Vagina (tissue), 2 donors: ENCODE measurements around the gene HAUS3. TPM values are rescaled to one million over a fixed set of nuclear protein-coding genes. Genes with fewer than 3 reads are reported as not detected.

Source experiments
- DNase-seq, 2 donors: peaks; one replicate each; pipeline ENCODE4 v3.0.0-alpha.2; 2017; ENCODE audit errors: extremely low spot score in 2 of 2
- H3K27ac ChIP-seq: fragments of 200-600 bp; sonication (generic); one replicate; pipeline ENCODE4 v1.5.1; 2019
- H3K27me3 ChIP-seq: fragments of 200-600 bp; sonication (generic); one replicate; pipeline ENCODE4 v1.5.1; 2019
- H3K36me3 ChIP-seq, 2 donors: fragments of 200-600 bp; sonication (generic); one replicate each; pipeline ENCODE4 v1.5.1; 2017 to 2019
- H3K4me1 ChIP-seq: fragments of 200-600 bp; sonication (generic); one replicate; pipeline ENCODE4 v1.5.1; 2019
- H3K4me3 ChIP-seq, 2 donors: fragments of 200-600 bp; sonication (generic); 1 replicate in 1 of 2; 2 replicates in 1 of 2; pipeline ENCODE4 v1.5.1; 2016 to 2019
- H3K9me3 ChIP-seq: fragments of 200-600 bp; sonication (generic); one replicate; pipeline ENCODE4 v1.5.1; 2019
- POLR2A ChIP-seq, 2 donors: fragments of 450-650 bp; IDR thresholded peaks; one replicate each; pipeline ENCODE4 v1.6.1; 2017; ENCODE audit warnings: antibody characterized with exemption in 2 of 2, mild to moderate bottlenecking in 2 of 2, moderate library complexity in 2 of 2
- POLR2AphosphoS5 ChIP-seq, 2 donors: sonication (generic); formaldehyde crosslinking; IDR thresholded peaks; one replicate each; pipeline ENCODE4 v1.9.0; 2017; ENCODE audit warnings: antibody characterized with exemption in 2 of 2, mild to moderate bottlenecking in 2 of 2, low read depth in 1 of 2; ENCODE audit not compliant: insufficient read depth in 1 of 2
- intact Hi-C: fragments of 100-400 bp; cut with DNase I; formaldehyde crosslinking; loops from one replicate; pipeline ENCODE4 v1.15.1; 2023
- total RNA-seq: library from RNA; depleted of rRNA; stranded (reverse); fragments of >200 nt; gene quantifications from one replicate; pipeline ENCODE4 v1.2.3, GENCODE V29; 2016
- TF ChIP-seq, protein P1 (sequence below), 3 experiments: fragments of 450-650 bp in 2 of 3; fragments of 200-600 bp in 1 of 3; sonication (generic) in 1 of 3; IDR thresholded peaks; one replicate each; pipeline ENCODE4 v1.5.1; 2017 to 2019; ENCODE audit warnings: antibody characterized with exemption in 3 of 3, mild to moderate bottlenecking in 2 of 3, moderate library complexity in 2 of 3

HAUS3 gene
- total RNA-seq, 1 donor from 2014 or later, result 9.6 TPM

DNA sequence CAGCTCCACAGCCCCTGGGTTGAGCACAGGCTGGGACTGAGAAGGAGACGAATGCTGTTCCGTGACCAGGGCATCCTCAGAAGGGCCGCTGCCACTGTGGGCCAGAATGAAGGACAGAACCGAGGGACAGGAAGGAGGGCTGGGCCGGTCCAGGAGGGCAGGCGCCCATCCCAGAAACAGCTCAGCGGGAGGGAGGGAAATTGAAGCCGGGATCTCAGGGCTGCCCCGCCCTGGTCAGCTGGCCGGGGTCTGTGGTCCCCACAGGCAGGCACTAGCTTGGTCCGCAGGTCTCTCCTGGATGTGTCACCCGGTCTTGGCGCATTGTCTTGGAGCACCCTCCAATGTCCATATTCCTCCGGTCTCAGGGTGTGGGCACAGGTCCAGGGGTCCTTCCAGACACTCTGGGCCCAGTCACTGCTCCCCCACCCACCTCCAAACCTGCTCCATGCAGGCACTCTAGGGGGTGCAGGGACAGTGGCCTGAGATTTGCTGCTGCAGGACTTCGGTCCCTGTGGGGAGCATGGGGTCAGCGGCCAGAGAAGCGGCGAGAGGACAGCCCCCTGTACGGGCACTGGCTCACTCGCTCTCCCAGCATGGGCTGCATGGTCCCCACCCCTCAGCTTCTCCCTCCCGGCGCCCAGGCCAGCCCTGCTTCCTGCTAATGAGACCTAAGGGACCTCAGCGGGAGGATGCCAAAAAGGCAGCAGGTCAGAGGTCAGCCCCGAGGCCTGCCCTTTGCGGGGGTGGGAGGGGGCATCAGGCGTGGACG lies 43.9 kb upstream of the HAUS3 start:
- no peaks in the 10 kb centered on the region for H3K4me1 ChIP-seq
- H3K27ac ChIP-seq, result no peak overlapping the region
- no peaks in the 10 kb centered on the region for H3K27me3 ChIP-seq
- no peaks in the 10 kb centered on the region for H3K9me3 ChIP-seq
- DNase-seq, result no peak
- no peak for TF ChIP-seq POLR2AphosphoS5 (IDR thresholded peaks at IDR 0.05; ENCODE audit: insufficient read depth in 1 of 2, low read depth in 1 of 2)
- TF ChIP-seq, protein P1, sequence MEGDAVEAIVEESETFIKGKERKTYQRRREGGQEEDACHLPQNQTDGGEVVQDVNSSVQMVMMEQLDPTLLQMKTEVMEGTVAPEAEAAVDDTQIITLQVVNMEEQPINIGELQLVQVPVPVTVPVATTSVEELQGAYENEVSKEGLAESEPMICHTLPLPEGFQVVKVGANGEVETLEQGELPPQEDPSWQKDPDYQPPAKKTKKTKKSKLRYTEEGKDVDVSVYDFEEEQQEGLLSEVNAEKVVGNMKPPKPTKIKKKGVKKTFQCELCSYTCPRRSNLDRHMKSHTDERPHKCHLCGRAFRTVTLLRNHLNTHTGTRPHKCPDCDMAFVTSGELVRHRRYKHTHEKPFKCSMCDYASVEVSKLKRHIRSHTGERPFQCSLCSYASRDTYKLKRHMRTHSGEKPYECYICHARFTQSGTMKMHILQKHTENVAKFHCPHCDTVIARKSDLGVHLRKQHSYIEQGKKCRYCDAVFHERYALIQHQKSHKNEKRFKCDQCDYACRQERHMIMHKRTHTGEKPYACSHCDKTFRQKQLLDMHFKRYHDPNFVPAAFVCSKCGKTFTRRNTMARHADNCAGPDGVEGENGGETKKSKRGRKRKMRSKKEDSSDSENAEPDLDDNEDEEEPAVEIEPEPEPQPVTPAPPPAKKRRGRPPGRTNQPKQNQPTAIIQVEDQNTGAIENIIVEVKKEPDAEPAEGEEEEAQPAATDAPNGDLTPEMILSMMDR (IDR thresholded peaks at IDR 0.05), result no peak
- no peak for TF ChIP-seq POLR2A (IDR thresholded peaks at IDR 0.05)
- intact Hi-C loops, result no loop called here
- H3K36me3 ChIP-seq, result no peaks in the 10 kb centered on the region
- H3K4me3 ChIP-seq, result no peak overlapping the region

DNA sequence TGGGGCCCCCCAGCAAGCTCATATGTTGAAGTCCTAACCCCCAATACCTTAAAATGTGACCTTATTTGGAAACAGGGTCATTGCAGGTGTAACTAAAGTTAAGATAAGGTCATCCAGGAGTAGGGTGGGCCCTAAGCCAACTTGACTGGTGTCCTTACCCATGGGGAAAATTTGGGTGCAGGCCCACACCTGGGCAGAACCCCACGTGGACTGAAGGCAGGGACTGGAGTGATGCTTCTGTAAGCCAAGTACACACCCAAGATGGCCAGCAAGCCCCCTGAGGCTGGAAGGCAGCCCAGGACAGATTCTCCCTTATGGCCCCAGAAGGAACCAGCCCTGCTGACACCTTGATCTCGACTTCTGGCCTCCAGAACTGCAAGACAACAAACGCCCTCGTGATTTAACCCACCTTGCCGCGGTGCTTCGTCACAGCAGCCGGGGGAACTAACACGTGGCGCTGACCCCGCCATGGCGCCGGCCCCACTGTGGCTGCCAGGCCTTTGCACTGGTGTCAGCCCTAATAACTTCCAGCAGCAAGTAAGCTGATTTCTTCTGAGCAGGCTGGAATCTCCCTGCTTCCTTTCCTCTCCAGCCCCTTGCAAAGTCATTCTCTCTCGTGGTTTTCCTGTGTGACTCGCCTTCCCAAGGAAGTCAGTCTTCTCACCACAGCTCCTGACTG lies 43.2 kb upstream of the HAUS3 start:
- H3K9me3 ChIP-seq, result no peaks in the 10 kb centered on the region
- intact Hi-C loops, result no loop called here
- no peak overlapping the region for H3K4me3 ChIP-seq
- H3K27ac ChIP-seq, result no peak overlapping the region
- DNase-seq, result no peak
- no peaks in the 10 kb centered on the region for H3K27me3 ChIP-seq
- H3K36me3 ChIP-seq, result no peaks in the 10 kb centered on the region
- TF ChIP-seq, protein P1 (IDR thresholded peaks at IDR 0.05), result no peak
- TF ChIP-seq POLR2AphosphoS5 (IDR thresholded peaks at IDR 0.05; ENCODE audit: insufficient read depth in 1 of 2, low read depth in 1 of 2) (no peak), POLR2A (IDR thresholded peaks at IDR 0.05) (no peak)
- no peaks in the 10 kb centered on the region for H3K4me1 ChIP-seq

DNA sequence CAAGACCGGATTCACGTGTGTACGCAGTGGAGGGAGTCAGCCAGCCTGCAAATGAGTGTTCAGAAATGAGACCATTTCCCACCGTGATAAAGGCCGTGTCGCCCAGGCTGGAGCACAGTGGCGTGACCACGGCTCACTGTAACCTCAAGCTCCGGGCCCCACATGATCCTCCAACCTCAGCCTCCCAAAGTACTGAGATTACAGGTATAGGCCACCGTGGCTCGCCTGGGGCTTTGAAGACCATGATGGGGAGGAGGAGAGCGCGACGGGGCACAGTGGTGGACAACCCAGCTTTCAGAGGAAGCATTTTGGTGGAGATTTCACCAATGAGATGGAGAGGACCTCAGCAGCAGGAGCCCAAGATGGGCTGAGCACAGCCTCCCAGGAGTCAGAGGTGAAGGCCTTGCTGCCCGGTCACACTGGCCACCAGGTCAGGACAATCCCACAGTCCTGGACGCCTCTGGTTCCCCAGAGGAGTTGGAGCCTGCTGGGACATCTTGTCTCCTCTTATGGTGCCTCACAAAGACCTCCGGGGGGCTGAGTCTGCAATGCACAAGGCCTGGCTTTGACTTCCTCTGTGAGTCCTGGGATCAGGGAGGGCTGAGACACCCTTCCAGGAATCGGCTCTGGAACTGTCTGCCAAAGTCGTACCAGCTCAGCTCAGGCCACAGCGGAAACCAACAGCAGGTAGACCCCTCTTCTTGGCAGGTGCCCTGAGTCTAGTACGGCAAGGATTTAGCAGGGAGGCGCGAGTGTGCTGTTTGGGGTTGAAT lies 42.4 kb upstream of the HAUS3 start:
- TF ChIP-seq POLR2AphosphoS5 (IDR thresholded peaks at IDR 0.05; ENCODE audit: insufficient read depth in 1 of 2, low read depth in 1 of 2) (no peak), POLR2A (IDR thresholded peaks at IDR 0.05) (no peak)
- Histone ChIP-seq H3K36me3 (no peaks in the 10 kb centered on the region), H3K27ac (no peak overlapping the region), H3K27me3 (no peaks in the 10 kb centered on the region), H3K4me1 (no peaks in the 10 kb centered on the region), H3K4me3 (no peak overlapping the region), H3K9me3 (no peaks in the 10 kb centered on the region)
- intact Hi-C loops, result no loop called here
- no peak for DNase-seq

DNA sequence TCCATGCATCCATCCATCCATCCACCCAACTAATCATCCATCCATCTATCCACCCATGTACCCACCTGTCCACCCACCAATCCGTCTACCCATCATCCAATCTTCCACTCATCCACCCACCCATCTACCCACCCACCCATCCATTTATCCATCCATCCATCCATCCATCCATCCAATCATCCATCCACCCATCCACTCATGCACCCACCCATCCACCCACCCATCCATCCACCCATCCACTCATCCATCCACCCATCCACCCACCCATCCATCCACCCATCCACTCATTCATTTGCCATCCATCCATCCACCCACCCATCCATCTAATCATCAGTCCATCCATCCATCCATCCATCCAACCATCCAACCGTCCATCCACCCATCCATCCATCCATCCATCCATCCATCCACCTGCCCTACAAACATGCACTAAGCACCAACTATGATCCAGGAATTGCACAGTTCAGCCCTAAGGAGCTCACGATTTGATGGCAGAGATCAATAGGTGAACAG lies 41.3 kb upstream of the HAUS3 start:
- no peak for DNase-seq
- no peaks in the 10 kb centered on the region for H3K36me3 ChIP-seq
- no peak overlapping the region for H3K4me3 ChIP-seq
- H3K4me1 ChIP-seq, result no peaks in the 10 kb centered on the region
- intact Hi-C loops, result no loop called here
- H3K27me3 ChIP-seq, result no peaks in the 10 kb centered on the region
- TF ChIP-seq POLR2A (IDR thresholded peaks at IDR 0.05) (no peak), POLR2AphosphoS5 (IDR thresholded peaks at IDR 0.05; ENCODE audit: insufficient read depth in 1 of 2, low read depth in 1 of 2) (no peak)
- TF ChIP-seq, protein P1 (IDR thresholded peaks at IDR 0.05), result no peak
- no peak overlapping the region for H3K27ac ChIP-seq
- H3K9me3 ChIP-seq, result no peaks in the 10 kb centered on the region

DNA sequence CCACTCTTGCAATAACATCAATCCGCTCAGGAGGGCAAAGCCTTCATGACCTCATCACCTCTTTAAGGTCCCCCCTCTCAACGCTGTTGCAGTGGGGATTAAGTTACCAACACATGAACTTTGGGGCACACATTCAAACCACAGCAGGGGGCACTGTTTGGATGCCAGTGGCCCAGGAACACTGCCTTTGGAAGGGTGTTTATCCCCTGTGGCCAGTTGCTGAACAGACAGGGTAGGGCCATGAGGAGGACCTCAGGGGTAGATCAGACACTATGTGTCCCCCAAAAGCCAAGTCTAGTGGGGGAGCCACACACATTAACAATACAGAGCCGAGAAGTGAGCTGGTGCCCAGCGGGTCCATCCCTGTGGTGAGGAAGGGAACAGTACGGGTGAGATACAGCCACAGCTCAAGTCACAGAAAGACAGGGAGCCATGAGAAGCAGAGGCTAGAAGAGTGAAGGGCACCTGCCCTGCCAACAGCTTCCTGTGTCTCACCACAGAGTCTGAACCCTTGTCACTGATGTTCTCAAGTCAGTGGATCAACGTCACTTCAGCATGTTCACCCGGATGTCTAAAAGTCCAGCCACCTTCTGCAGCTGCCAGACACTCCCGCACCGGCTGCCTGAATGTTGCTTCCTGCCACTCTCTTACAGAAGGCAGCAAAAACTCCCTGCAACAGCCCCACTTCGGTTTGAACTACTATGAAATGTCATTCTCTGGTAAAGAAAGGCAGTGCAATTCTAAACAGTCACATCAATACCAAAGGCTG lies 39.8 kb upstream of the HAUS3 start:
- intact Hi-C loops, result no loop called here
- Histone ChIP-seq H3K4me1 (no peaks in the 10 kb centered on the region), H3K36me3 (no peaks in the 10 kb centered on the region), H3K27me3 (no peaks in the 10 kb centered on the region), H3K4me3 (no peak overlapping the region), H3K9me3 (no peaks in the 10 kb centered on the region), H3K27ac (no peak overlapping the region)
- no peak for DNase-seq
- TF ChIP-seq, protein P1 (IDR thresholded peaks at IDR 0.05), result no peak
- TF ChIP-seq POLR2AphosphoS5 (IDR thresholded peaks at IDR 0.05; ENCODE audit: insufficient read depth in 1 of 2, low read depth in 1 of 2) (no peak), POLR2A (IDR thresholded peaks at IDR 0.05) (no peak)
